Left renal pelvis (tissue), 4 donors: Measurements from ENCODE around the gene HMGN5. TPM values are rescaled to one million over a fixed set of nuclear protein-coding genes. Genes with fewer than 3 reads are reported as not detected.
A peak's percentile ranks its signal among the peaks of the same experiment; 100 is the strongest.

ENCODE experiments used
- DNase-seq, 4 donors: peaks; one replicate each; pipeline ENCODE4 v3.0.0-alpha.2; 2013; ENCODE audit warnings: low read depth in 4 of 4, low spot score in 3 of 4
- polyA plus RNA-seq, 4 donors: library from polyadenylated mRNA; unstranded; fragments of 120-200 nt; gene quantifications; one replicate each; pipeline ENCODE4 v1.2.1, GENCODE V29; 2013; ENCODE audit not compliant: insufficient read length in 4 of 4

HMGN5 gene
- polyA plus RNA-seq, 4 donors = 22.6 to 56.4 (median 37.9) TPM

- peak in 2 of 4 donors; percentile 18 to 44 for DNase-seq
Measured at GRCh38 chrX:81120936-81121371, 80.8 kb downstream of the HMGN5 start.

- DNase-seq = peak in 1 of 4 donors; percentile 0
Measured at GRCh38 chrX:81120258-81120935, 81.3 kb downstream of the HMGN5 start.

GRCh38 chrX:81114757-81115156, 87.0 kb downstream of the HMGN5 start:
- no peak for DNase-seq

GRCh38 chrX:81110286-81110685, 91.4 kb downstream of the HMGN5 start:
- DNase-seq = no peak

GRCh38 chrX:81082649-81083048, 119.1 kb downstream of the HMGN5 start:
- DNase-seq = no peak

Other genes starting within 250 kb of the HMGN5 start
- gene SH3BGRL, start 189 bp upstream of the HMGN5 start, polyA plus RNA-seq = 100 to 1,000 TPM; 177 to 301 (median 260) TPM